Measurements from ENCODE around the gene IL1RL2. TPM values are rescaled to one million over a fixed set of nuclear protein-coding genes. Genes with fewer than 3 reads are reported as not detected.

The IL1RL2 gene
- total RNA-seq, 1 experiment from 2014 or later: not detected

- POLR2A ChIA-PET: no interaction called here
- Histone ChIP-seq H3K27ac (ENCODE audit: low read length) (no peak overlapping the region), H3K4me1 (ENCODE audit: control insufficient read depth, insufficient read depth, low read length) (peaks cover 3% of the 10 kb centered on the region; the same call in 1 of the 2 replicates), H3K9me3 (ENCODE audit: control insufficient read depth, insufficient read depth, low read depth, low read length) (peaks cover 16% of the 10 kb centered on the region; the same call in 1 of the 2 replicates), H3K4me3 (ENCODE audit: low read depth in 2 of 2, low read length in 2 of 2) (no peak overlapping the region), H3K36me3 (ENCODE audit: control insufficient read depth, insufficient read depth, low read length) (no peaks in the 10 kb centered on the region), H3K27me3 (ENCODE audit: control insufficient read depth, insufficient read depth, low read length) (peaks cover 1% of the 10 kb centered on the region; the same call in 1 of the 2 replicates)
- DNase-seq (ENCODE audit: low read depth, low spot score) (no peak), ATAC-seq (no peak)
- CTCF ChIA-PET: no interaction called here
- in situ Hi-C loops (cut with HindIII; ENCODE audit: low pct_unique_long_range_greater_than_20kb, low sequenced_read_pairs): no loop called here
- TF ChIP-seq CTCF (IDR thresholded peaks at IDR 0.05) (no peak), REST (IDR thresholded peaks at IDR 0.05; ENCODE audit: insufficient read depth in 1 of 2, low read depth in 2 of 2, low read length in 1 of 2) (no peak), TCF7L2 (IDR thresholded peaks at IDR 0.05; ENCODE audit: low read depth, low read length) (no peak), SIN3A (IDR thresholded peaks at IDR 0.05; ENCODE audit: borderline replicate concordance, insufficient read depth, low read depth, low read length) (no peak), POLR2AphosphoS5 (IDR thresholded peaks at IDR 0.05; ENCODE audit: low read depth, low read length) (no peak)
- no TSS peak for BruUV-seq (replicated peaks)
- intact Hi-C loops (cut with micrococcal nuclease; ENCODE audit: unreplicated experiment): no loop called here
Observed at GRCh38 chr2:102140377-102140776, 46.4 kb upstream of the IL1RL2 start.

GRCh38 chr2:102141011-102141943, 45.5 kb upstream of the IL1RL2 start:
- CTCF ChIA-PET: interaction anchor here (0.7 kb wide), 1 partner anchor 15 kb away, joined by 4 read pairs; no protein-coding TSS in a partner anchor
- no TSS peak for BruUV-seq (replicated peaks)
- in situ Hi-C loops (cut with HindIII; ENCODE audit: low pct_unique_long_range_greater_than_20kb, low sequenced_read_pairs) (no loop called here), intact Hi-C loops (cut with micrococcal nuclease; ENCODE audit: unreplicated experiment) (no loop called here)
- TF ChIP-seq SIN3A (IDR thresholded peaks at IDR 0.05; ENCODE audit: borderline replicate concordance, insufficient read depth, low read depth, low read length): no peak
- TF ChIP-seq POLR2AphosphoS5 (IDR thresholded peaks at IDR 0.05; ENCODE audit: low read depth, low read length): no peak
- no peak for TF ChIP-seq CTCF (IDR thresholded peaks at IDR 0.05)
- no peak for TF ChIP-seq TCF7L2 (IDR thresholded peaks at IDR 0.05; ENCODE audit: low read depth, low read length)
- TF ChIP-seq REST (IDR thresholded peaks at IDR 0.05; ENCODE audit: insufficient read depth in 1 of 2, low read depth in 2 of 2, low read length in 1 of 2): no peak
- no peak for ATAC-seq
- Histone ChIP-seq H3K27me3 (ENCODE audit: control insufficient read depth, insufficient read depth, low read length) (no peaks in the 10 kb centered on the region; the same call in 1 of the 2 replicates), H3K4me3 (ENCODE audit: low read depth in 2 of 2, low read length in 2 of 2) (no peak overlapping the region), H3K36me3 (ENCODE audit: control insufficient read depth, insufficient read depth, low read length) (no peaks in the 10 kb centered on the region), H3K27ac (ENCODE audit: low read length) (no peak overlapping the region), H3K9me3 (ENCODE audit: control insufficient read depth, insufficient read depth, low read depth, low read length) (peaks cover 17% of the 10 kb centered on the region; the same call in 1 of the 2 replicates), H3K4me1 (ENCODE audit: control insufficient read depth, insufficient read depth, low read length) (peaks cover 3% of the 10 kb centered on the region; the same call in 1 of the 2 replicates)
- DNase-seq (ENCODE audit: low read depth, low spot score): no peak
- POLR2A ChIA-PET: no interaction called here
